ENCODE results near the gene CDK12. TPM values are rescaled to one million over a fixed set of nuclear protein-coding genes. Genes with fewer than 3 reads are reported as not detected.
"Not testable (repeated sequence)": the region's sequence is repeated elsewhere in the genome, so short reads cannot be mapped to it uniquely, and the experiment has no call there.

Gene CDK12
- total and polyA plus RNA-seq, 10 of the 15 experiments (the other 5 are each of a cell fraction or from before 2014, with no cell fraction given): 3.2 to 55.1 (median 31.9) TPM

DNA sequence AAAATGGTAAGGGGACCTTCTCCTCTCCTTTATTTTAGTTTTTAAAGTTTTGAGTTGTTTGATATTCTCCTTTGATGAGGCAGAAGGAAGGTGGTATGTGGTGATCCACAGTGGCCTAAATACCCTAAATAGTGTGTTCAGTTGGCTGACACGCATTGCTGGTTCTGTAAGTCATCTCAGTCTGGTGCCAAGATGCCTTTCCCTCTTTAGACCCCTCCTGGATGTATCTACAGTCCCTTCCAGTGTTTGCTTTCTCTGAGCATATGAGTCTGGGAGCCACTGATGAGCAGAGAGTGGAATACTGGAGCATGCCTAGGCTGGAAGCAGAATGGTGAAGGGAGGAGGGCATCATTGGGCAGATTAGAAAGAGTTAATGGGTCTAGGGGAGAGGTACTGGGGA is 81.9 kb downstream of the CDK12 start (continued):
- TF ChIP-seq, protein P1, sequence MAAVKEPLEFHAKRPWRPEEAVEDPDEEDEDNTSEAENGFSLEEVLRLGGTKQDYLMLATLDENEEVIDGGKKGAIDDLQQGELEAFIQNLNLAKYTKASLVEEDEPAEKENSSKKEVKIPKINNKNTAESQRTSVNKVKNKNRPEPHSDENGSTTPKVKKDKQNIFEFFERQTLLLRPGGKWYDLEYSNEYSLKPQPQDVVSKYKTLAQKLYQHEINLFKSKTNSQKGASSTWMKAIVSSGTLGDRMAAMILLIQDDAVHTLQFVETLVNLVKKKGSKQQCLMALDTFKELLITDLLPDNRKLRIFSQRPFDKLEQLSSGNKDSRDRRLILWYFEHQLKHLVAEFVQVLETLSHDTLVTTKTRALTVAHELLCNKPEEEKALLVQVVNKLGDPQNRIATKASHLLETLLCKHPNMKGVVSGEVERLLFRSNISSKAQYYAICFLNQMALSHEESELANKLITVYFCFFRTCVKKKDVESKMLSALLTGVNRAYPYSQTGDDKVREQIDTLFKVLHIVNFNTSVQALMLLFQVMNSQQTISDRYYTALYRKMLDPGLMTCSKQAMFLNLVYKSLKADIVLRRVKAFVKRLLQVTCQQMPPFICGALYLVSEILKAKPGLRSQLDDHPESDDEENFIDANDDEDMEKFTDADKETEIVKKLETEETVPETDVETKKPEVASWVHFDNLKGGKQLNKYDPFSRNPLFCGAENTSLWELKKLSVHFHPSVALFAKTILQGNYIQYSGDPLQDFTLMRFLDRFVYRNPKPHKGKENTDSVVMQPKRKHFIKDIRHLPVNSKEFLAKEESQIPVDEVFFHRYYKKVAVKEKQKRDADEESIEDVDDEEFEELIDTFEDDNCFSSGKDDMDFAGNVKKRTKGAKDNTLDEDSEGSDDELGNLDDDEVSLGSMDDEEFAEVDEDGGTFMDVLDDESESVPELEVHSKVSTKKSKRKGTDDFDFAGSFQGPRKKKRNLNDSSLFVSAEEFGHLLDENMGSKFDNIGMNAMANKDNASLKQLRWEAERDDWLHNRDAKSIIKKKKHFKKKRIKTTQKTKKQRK (IDR thresholded peaks at IDR 0.05; ENCODE audit: low read depth, low read length): no peak
- TF ChIP-seq NR2F1 (conservative IDR thresholded peaks at IDR 0.05) (no peak), POLR2A (IDR thresholded peaks at IDR 0.05; ENCODE audit: low read depth, low read length) (no peak), SMARCA5 (IDR thresholded peaks at IDR 0.05) (no peak), NFXL1 (IDR thresholded peaks at IDR 0.05; ENCODE audit: borderline replicate concordance) (no peak)

DNA sequence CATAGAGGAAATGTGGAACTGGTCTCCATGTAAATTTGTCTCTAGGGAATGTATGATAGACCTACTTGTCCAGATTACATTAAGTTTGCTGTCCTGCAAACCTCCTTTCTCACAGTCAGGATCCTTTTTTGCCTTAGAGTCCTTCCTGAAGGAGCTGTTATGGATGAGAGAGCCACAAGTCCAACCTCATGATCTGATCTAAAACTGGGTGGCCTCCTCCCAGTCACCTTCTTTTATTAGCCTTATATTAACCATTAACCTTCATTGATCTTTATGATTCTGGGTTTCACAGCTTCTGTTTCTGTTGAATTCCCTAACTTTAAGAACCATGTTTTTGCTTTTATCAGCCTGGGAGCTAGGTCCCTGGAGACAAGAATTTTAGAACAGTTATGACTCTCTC is 82.4 kb downstream of the CDK12 start:
- no peaks in the 10 kb centered on the region for H3K27me3 ChIP-seq (replicated peaks in 1 of 2; ENCODE audit: control insufficient read depth in 2 of 2, insufficient read depth in 2 of 2, low read length in 1 of 2)
- no peak overlapping the region for H3K27ac ChIP-seq (ENCODE audit: control insufficient read depth, insufficient read depth)
- BruUV-seq (replicated peaks): no TSS peak
- CTCF ChIA-PET: interaction anchor here (0.8 to 1.7 kb wide), 3 partner anchors 32 to 111 kb away, joined by 3 to 4 read pairs (median 3); no protein-coding TSS in a partner anchor
- H3K9ac ChIP-seq (ENCODE audit: control insufficient read depth, insufficient read depth, low read length): no peak overlapping the region
- no peaks in the 10 kb centered on the region for H3K36me3 ChIP-seq (ENCODE audit: control insufficient read depth in 2 of 2, insufficient read depth in 2 of 2, low read length in 1 of 2)
- RAD21 ChIA-PET (ENCODE audit: unreplicated experiment): no interaction called here
- DNase-seq (ENCODE audit: low read depth, low spot score) (no peak), ATAC-seq (no peak), FAIRE-seq (no peak)
- intact Hi-C loops (cut with micrococcal nuclease; ENCODE audit: unreplicated experiment): no loop called here
- H2AFZ ChIP-seq (ENCODE audit: control insufficient read depth, low read depth, low read length): no peak overlapping the region
- H3K79me2 ChIP-seq (ENCODE audit: control insufficient read depth, insufficient read depth, low read length): no peaks in the 10 kb centered on the region
- peaks cover 3% of the 10 kb centered on the region; the same call in 1 of the 2 replicates for H4K20me1 ChIP-seq (ENCODE audit: control insufficient read depth, insufficient read depth)
- H3K4me1 ChIP-seq (ENCODE audit: control insufficient read depth, insufficient read depth, low read length): no peaks in the 10 kb centered on the region
- POLR2A ChIA-PET: no interaction called here
- no peak overlapping the region for H3K4me3 ChIP-seq
- TF ChIP-seq LARP7 (IDR thresholded peaks at IDR 0.05): no peak
- no peak for TF ChIP-seq KLF5 (IDR thresholded peaks at IDR 0.05; ENCODE audit: partially characterized antibody)
- no peak for TF ChIP-seq ZBED1 (IDR thresholded peaks at IDR 0.05; ENCODE audit: borderline replicate concordance)
- no peak for TF ChIP-seq SREBF1 (IDR thresholded peaks at IDR 0.05; ENCODE audit: low read length)
- TF ChIP-seq IKZF1 (conservative IDR thresholded peaks at IDR 0.05): no peak
- no peak for TF ChIP-seq EGR1 (IDR thresholded peaks at IDR 0.05; ENCODE audit: borderline replicate concordance in 1 of 2, low read depth in 2 of 2, low read length in 2 of 2)
- no peak for TF ChIP-seq SREBF2 (IDR thresholded peaks at IDR 0.05; ENCODE audit: low read length)
- TF ChIP-seq SMARCA5 (IDR thresholded peaks at IDR 0.05): no peak
- H3K9me3 ChIP-seq (replicated peaks; ENCODE audit: control insufficient read depth, insufficient read depth, low read length): no peaks in the 10 kb centered on the region
- no peak overlapping the region for H3K4me2 ChIP-seq (ENCODE audit: control insufficient read depth, insufficient read depth)
- in situ Hi-C loops (cut with MboI): no loop called here
- SMC1A ChIA-PET (ENCODE audit: uncharacterized antibody, unreplicated experiment): no interaction called here

DNA sequence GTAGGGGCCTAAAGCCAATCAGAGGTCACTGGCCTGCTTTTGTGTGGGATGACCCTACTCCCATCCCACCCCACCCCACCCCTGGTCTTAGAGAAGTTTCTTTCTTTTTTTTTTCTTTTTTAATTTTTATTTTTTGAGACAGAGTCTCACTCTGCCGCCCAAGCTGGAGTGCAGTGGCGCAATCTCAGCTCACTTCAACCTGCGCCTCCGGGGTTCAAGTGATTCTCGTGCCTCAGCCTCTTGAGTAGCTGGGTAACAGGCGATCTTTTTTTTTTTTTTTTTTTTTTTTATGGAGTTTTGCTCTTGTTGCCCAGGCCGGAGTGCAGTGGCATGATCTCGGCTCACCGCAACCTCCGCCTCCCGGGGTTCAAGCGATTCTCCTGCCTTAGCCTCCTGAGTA is 83.1 kb downstream of the CDK12 start:
- in situ Hi-C loops (cut with MboI); H3K9ac ChIP-seq (ENCODE audit: control insufficient read depth, insufficient read depth, low read length); DNase-seq (ENCODE audit: low read depth, low spot score); H4K20me1 ChIP-seq (ENCODE audit: control insufficient read depth, insufficient read depth); BruUV-seq (replicated peaks); FAIRE-seq; intact Hi-C loops (cut with micrococcal nuclease; ENCODE audit: unreplicated experiment); RAD21 ChIA-PET (ENCODE audit: unreplicated experiment); H3K4me3 ChIP-seq; H3K36me3 ChIP-seq (ENCODE audit: control insufficient read depth in 2 of 2, insufficient read depth in 2 of 2, low read length in 1 of 2); H3K27ac ChIP-seq (ENCODE audit: control insufficient read depth, insufficient read depth); H3K9me3 ChIP-seq (replicated peaks; ENCODE audit: control insufficient read depth, insufficient read depth, low read length); H3K4me1 ChIP-seq (ENCODE audit: control insufficient read depth, insufficient read depth, low read length); H2AFZ ChIP-seq (ENCODE audit: control insufficient read depth, low read depth, low read length); H3K27me3 ChIP-seq (replicated peaks in 1 of 2; ENCODE audit: control insufficient read depth in 2 of 2, insufficient read depth in 2 of 2, low read length in 1 of 2); H3K79me2 ChIP-seq (ENCODE audit: control insufficient read depth, insufficient read depth, low read length); SMC1A ChIA-PET (ENCODE audit: uncharacterized antibody, unreplicated experiment); POLR2A ChIA-PET; ATAC-seq; H3K4me2 ChIP-seq (ENCODE audit: control insufficient read depth, insufficient read depth): not testable (repeated sequence)
- CTCF ChIA-PET: interaction anchor here (1.1 to 1.7 kb wide), 5 partner anchors 9 to 483 kb away, joined by 3 to 4 read pairs (median 3); no protein-coding TSS in a partner anchor
- 99% methylated on average over 10 of the region's 12 CpGs for WGBS (ENCODE audit: insufficient coverage, insufficient replicate concordance, low lambda C conversion rate, missing lambda C conversion rate)

Data from GM12878 (cell line).